CD4-positive, alpha-beta T cell treated with Interferon alpha-2 for 1 hour (primary cell): Measurements from ENCODE around the gene TSR3.

Source experiments
- DNase-seq, 2 donors: peaks; one replicate each; pipeline ENCODE4 v3.0.0-alpha.2; 2020 to 2022

TSR3 gene

GRCh38 chr16:1322407-1322806, 29.3 kb downstream of the TSR3 start:
- no peak for DNase-seq

GRCh38 chr16:1320658-1321240, 30.9 kb downstream of the TSR3 start:
- no peak for DNase-seq

DNA sequence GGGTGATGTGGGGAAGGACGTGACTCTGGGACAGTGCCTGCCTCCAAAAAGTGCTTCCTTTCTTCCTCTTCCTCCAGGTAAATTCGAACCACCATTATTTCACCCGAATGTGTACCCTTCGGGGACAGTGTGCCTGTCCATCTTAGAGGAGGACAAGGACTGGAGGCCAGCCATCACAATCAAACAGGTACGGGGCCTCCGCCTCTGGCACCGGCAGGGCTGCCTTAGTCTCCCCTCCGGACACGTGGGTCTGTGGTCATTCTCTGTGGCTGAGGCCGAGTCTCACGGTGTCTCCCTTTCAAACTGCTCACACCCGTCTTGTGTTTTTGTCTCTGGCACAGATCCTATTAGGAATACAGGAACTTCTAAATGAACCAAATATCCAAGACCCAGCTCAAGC, 31.6 kb downstream of the TSR3 start:
- no peak for DNase-seq

GRCh38 chr16:1319041-1319440, 32.6 kb downstream of the TSR3 start:
- DNase-seq: no peak

- DNase-seq: no peak
Measured at GRCh38 chr16:1318268-1318545, 33.5 kb downstream of the TSR3 start.

DNA sequence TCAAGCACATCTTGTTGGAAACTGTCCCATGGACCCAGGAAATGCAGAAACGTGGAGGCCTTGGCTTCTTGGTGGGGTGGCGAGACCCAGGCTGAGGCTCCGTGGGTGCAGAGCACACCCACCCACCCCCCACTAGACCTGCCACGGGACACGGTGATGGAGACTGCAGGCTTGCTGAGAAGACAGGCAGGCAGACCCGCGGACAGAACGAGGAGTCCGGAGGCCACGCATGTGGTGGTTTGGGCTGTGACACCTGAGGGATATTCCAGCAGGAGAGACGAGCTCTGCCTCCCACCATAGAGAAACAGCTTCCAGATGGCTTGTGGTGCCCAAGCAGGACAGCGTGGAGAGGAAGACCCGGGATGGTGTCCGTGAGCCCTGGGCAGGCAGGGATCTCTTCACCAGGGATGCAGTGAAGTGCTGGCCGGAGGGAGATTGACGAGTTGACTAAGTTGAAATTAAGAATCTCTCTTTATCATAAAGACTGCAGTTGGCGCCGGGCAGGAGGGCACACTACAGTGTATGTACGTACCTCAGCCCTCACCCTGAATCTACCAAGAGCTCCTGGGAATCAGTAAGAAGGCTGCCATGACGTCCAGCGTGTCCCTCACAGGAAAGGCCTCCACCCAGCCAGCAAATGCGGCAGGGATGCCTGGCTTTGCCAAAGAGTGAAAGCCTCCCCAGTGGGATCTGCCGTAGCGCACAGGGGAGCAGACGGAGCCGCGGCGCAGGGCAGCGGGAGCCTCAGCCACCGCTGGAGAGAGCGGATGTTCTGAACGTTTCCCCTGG, 34.0 kb downstream of the TSR3 start:
- DNase-seq: no peak

DNA sequence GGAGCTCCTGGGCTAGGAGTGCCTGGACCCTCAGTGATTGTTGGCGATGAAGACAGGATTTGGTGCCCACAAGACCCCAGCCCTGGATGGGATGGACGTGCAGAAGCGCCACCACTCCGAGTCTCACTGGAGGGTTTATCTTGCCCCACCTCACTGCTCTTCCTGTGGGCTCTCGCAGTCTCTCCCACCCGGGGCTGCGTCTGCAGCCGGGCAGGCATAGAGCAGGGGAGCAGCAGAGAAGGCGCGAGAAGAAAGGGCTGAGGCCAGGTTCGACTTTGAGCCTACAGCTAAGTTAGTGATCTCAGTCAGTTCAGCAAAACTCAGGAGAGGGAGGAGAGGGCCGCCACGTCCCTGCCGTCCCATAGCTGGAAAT, 35.7 kb downstream of the TSR3 start:
- DNase-seq: no peak

GRCh38 chr16:1315081-1316032, 36.3 kb downstream of the TSR3 start:
- DNase-seq: no peak

GRCh38 chr16:1314399-1315068, 37.1 kb downstream of the TSR3 start:
- DNase-seq: no peak

- no peak for DNase-seq
Measured at GRCh38 chr16:1313721-1314369, 37.8 kb downstream of the TSR3 start.

DNA sequence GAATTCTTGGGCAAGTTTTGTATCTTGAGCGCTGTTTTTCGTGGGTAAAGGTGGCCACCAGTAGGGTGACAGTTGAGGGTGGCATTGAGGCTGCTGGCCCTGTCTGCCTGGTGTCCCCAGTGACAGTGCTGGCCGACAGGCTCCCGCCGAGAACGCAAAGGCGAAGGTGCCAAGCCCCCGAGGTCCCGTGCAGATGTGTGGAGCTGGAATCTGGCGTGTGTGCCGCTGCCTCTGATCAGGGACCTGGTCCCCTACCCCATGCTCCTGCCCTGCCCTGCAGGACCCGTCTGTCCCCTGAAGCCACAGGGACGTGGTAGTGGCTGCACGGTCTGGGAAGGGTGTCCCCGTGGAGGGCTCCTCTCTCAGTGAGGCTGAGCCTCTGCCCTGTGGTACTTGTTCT, 38.8 kb downstream of the TSR3 start:
- no peak for DNase-seq

DNA sequence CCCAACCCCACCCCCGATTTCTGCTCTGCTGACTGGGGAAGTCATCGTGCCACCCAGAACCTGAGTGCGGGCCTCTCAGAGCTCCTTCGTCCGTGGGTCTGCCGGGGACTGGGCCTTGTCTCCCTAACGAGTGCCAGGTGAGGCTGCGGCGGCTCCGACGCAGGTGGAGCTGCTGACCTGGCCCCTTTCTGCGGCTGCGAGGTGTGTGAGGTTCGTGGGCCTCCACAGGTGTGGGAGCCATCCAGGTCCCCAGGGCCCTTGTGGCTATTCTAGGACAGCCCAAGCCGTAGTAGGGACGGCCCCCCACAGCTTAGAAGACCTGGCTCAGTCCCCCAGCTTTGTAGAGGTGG, 39.2 kb downstream of the TSR3 start:
- DNase-seq: no peak

DNA sequence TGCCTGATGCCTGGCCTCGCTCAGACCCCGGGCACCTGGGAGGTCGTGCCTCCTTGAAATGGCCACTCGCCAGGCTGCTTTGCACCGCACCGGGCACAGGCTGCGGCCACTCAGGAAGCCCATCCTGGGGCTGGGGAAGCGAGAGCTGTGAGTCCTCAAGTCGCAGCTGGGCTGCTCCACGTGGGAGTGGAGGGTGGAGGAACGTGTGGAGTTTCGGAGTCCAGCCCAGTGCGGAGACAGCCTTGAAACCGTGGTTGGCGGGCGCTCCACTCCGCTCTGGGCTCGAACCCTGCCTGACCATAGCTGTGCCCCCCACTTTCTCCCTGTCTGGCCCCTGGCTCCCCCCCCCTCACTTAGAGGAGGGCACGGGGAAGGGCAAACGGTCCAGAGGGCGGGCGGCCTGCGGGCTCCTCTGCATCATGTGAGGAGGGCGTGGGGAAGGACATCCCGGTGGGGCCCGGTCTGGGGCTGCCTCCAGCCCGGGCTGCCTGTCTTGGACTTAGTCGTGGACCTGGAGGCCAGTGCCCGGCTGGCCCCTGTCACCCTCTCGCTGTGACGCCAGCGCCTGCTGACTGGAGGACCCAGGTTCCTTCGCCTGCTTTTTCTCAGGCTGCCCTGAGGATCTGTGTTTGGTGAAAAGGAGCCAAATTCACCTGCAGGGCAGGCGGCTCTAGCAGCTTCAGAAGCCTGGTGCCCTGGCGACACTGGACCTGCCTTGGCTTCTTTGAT, 39.8 kb downstream of the TSR3 start:
- no peak for DNase-seq

DNA sequence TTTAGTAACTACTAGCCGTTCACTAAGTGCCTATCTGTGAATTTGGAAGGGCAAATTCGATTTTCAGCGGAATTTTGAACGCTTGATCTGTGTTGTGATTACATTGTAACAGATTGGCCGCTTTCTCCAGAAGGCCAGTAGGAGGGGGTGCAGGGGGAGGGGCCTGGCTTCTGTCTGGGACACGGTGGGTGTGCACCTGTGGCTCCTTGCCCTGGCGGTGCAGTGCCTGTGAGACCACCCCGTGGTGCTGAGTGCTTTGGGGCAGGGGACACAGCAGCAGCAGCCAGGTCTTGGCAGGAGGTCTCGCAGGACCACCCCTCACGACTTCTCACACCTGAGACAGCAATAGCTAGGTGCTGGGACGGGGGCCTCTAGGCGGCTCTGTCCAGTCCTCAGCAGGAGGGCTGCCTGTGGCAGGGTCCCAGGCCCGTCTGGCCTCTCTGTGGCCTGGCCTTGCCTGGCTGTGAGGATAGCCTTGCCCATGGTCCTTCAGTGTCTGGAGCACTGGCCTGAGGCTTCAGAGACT, 40.4 kb downstream of the TSR3 start:
- DNase-seq: no peak

DNA sequence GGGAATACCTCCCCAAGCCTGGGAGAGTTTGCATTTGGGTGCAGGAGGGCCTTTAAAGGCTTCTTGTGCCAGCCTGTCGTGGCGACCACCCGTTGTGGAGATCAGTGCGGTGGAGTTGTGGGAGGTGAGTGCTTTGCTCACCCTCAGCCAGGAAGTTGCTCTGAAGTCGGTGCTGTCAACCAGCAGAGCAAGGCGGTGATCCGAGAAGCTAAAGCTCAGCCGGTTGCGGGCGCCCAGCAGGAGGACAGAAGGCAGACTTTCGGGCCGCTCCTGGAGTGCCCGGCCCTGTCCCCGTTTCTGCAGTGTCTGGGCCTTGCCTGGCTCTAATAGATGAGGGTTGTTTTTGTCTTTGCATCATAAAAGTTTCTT, 40.9 kb downstream of the TSR3 start:
- peak; percentile 26 to 39 for DNase-seq

DNA sequence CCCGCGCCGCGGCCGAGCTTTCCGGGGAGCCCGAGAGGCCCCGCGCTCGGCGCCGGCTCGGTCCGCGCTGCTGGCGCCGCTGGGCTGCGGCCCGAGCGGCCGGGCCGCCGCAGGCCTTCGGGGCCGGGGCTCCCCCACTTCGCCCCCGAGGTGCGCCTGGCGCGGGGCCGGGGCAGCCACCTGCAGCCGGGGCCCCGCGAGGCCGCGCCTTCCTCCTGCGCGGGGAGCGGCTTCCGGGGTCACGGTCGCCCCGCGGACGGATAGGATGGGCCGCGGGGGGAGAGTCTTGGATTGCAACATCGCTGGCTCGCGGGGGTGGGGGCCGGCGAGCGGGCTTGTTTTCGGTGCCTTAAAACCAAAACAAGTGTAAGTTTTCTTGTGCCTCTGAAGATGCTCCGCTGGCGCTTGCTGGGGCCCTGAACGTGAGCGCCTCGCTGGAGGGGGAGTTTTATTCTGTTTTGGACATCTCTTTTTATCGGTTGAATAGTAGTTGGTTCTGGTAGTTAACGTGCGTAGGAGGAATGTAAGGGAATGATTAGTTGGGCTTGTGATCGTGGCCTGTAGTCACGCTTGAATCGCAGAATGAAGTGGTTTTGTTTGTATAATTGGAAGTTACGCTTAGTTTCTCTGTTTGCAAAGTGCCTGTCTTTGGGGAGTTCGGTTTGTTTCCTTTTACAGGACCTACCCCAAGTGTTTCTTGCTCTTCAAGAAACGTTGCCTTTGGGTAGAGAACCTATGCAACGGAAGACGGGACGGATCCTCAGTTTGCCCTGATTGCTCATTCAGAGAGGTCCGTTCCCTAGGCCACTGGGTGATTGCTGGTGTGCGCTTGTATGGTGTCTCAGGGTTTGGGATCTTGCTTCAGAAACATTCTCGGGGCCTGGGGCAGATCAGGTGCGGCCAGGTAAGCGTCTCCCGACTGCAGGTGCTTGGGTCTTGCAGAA, 41.5 kb downstream of the TSR3 start:
- DNase-seq: peak; percentile 53 to 71

DNA sequence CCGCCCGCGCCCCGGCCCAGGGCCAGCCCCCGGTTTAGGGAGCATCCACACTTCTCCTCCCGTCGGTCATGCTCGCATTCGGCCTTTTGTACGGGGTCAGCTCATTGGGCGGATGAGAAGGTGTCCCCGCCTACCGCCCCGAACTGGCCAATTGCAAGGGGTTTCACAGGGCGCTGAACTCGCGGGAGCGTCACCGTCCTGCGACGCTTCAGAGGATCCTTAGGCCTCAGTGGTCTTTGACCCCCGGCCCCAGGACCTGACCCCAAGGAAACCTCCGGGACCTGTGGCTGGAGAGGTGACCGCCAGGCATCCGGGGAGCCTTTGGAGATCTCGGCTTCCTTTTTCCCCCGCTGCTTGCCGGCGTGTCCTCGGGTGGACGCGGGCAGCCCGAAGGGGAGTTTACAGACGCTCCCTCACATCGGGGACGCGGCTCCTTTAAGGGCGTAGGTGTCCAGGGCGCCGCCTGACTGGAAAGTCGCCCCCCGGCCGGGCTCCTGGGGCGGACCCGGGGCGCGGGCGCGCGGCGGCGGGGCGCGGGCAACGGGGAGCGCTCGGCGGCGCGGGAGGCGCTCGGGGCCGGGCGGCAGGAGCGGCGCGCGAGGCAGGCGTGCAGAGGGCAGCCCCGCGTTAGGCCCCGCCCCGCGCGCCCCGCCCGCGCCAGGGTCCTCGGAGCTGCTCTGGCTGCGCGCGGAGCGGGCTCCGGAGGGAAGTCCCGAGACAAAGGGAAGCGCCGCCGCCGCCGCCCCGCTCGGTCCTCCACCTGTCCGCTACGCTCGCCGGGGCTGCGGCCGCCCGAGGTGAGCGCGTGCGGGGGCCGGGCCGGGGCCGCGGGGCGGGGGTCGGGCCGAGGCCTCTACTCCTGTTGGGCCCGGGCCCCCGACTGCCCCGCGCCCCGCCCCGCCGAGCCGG, 42.4 kb downstream of the TSR3 start, which contains the start of gene UBE2I:
UBE2I (plus strand) TSS at position 660 of the 909 bp plus-strand sequence. CDS start 4,395 bp downstream, outside the sequence.
- peak; percentile 96 to 99 for DNase-seq

GRCh38 chr16:1308036-1308976, 43.4 kb downstream of the TSR3 start:
- no peak for DNase-seq
